ENCODE measurements around the gene RARRES2.

- TF ChIP-seq POLR2A (IDR thresholded peaks at IDR 0.05; ENCODE audit: low read depth, low read length) (peak; percentile 84), TAF1 (IDR thresholded peaks at IDR 0.05; ENCODE audit: low read depth, low read length) (peak; percentile 79), POLR2AphosphoS5 (IDR thresholded peaks at IDR 0.05; ENCODE audit: low read depth, low read length) (peak; percentile 82), PAX5 (IDR thresholded peaks at IDR 0.05; ENCODE audit: insufficient read depth, low read length, severe bottlenecking) (no peak)
Measured at GRCh38 chr7:150378853-150379440, 37.5 kb upstream of the RARRES2 start, which contains the start of gene ZNF775.
